C4-2B (cell line): ENCODE results near the gene EXOSC5.

Experiments
- ZFX ChIP-seq: fragments of 450-650 bp; IDR thresholded peaks from 2 replicates; pipeline ENCODE4 v1.6.1; 2017
- TF ChIP-seq, protein P1 (sequence below): fragments of 450-650 bp; conservative IDR thresholded peaks from 2 replicates; pipeline ENCODE4 v1.5.1; 2017; ENCODE audit warnings: mild to moderate bottlenecking

- TF ChIP-seq, protein P1, sequence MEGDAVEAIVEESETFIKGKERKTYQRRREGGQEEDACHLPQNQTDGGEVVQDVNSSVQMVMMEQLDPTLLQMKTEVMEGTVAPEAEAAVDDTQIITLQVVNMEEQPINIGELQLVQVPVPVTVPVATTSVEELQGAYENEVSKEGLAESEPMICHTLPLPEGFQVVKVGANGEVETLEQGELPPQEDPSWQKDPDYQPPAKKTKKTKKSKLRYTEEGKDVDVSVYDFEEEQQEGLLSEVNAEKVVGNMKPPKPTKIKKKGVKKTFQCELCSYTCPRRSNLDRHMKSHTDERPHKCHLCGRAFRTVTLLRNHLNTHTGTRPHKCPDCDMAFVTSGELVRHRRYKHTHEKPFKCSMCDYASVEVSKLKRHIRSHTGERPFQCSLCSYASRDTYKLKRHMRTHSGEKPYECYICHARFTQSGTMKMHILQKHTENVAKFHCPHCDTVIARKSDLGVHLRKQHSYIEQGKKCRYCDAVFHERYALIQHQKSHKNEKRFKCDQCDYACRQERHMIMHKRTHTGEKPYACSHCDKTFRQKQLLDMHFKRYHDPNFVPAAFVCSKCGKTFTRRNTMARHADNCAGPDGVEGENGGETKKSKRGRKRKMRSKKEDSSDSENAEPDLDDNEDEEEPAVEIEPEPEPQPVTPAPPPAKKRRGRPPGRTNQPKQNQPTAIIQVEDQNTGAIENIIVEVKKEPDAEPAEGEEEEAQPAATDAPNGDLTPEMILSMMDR = no peak
- no peak for TF ChIP-seq ZFX
Measured at GRCh38 chr19:41428481-41428859, 31.3 kb upstream of the EXOSC5 start.
